IMR-90 (cell line): ENCODE results near the gene UPF1. TPM values are rescaled to one million over a fixed set of nuclear protein-coding genes. Genes with fewer than 3 reads are reported as not detected.

Source experiments
- ATAC-seq: fragments of 200-7000 bp; cut with Tn5 transposase; 2 replicates; pipeline ENCODE4 v1.9.1; 2020; ENCODE audit warnings: low read depth, mild to moderate bottlenecking, moderate library complexity
- BruUV-seq: library from RNA; stranded (reverse); fragments of 400-500 nt; replicated peaks from 2 replicates; lab custom pipeline; 2021; lab: Mats Ljungman, UMichigan
- CTCF ChIA-PET: fragments of 300-600 bp; formaldehyde crosslinking; extraction: SDS; loops from one replicate; lab custom pipeline; 2021; ENCODE audit warnings: antibody characterized with exemption; lab: Yijun Ruan, JAX
- POLR2A ChIA-PET: fragments of 300-600 bp; sonication (Branson Sonifier 250); formaldehyde crosslinking; loops from one replicate; lab custom pipeline; 2022; ENCODE audit warnings: antibody characterized with exemption; ENCODE audit not compliant: unreplicated experiment; lab: Charles Lee
- DNase-seq: peaks from one replicate; pipeline ENCODE4 v3.0.0; 2013
- H2AFZ ChIP-seq: replicated peaks from 2 replicates; pipeline ENCODE3; 2013; ENCODE audit warnings: low read length, mild to moderate bottlenecking; ENCODE audit not compliant: poor library complexity
- H2AK5ac ChIP-seq: 2 replicates; pipeline ENCODE4 v1.6.1; 2013; ENCODE audit warnings: low read depth, low read length, inconsistent platforms
- H2AK9ac ChIP-seq: replicated peaks from 2 replicates; pipeline ENCODE3; 2013; ENCODE audit warnings: mild to moderate bottlenecking, low read depth, low read length, moderate library complexity; ENCODE audit not compliant: poor library complexity
- H2BK120ac ChIP-seq: 2 replicates; pipeline ENCODE4 v1.6.1; 2013; ENCODE audit warnings: low read depth, low read length, inconsistent platforms
- H2BK15ac ChIP-seq: 3 replicates; pipeline ENCODE4 v1.6.1; 2013; ENCODE audit warnings: low read depth, low read length, inconsistent platforms
- H2BK20ac ChIP-seq: 2 replicates; pipeline ENCODE4 v1.6.1; 2013; ENCODE audit warnings: low read depth, mild to moderate bottlenecking, inconsistent platforms, low read length, moderate library complexity
- H2BK5ac ChIP-seq: 2 replicates; pipeline ENCODE4 v1.6.1; 2013; ENCODE audit warnings: mild to moderate bottlenecking, low read depth, low read length, inconsistent platforms; ENCODE audit not compliant: poor library complexity, severe bottlenecking
- H3K14ac ChIP-seq: replicated peaks from 2 replicates; pipeline ENCODE4 v1.6.1; 2013; ENCODE audit warnings: low read depth, low read length, inconsistent platforms
- H3K18ac ChIP-seq: 2 replicates; pipeline ENCODE4 v1.6.1; 2013; ENCODE audit warnings: low read depth, low read length, control low read depth
- H3K23ac ChIP-seq: 2 replicates; pipeline ENCODE4 v1.6.1; 2013; ENCODE audit warnings: low read depth, low read length, inconsistent platforms
- H3K27ac ChIP-seq: 2 replicates; pipeline ENCODE4 v1.5.1; 2013; ENCODE audit warnings: mild to moderate bottlenecking, control low read depth, low read length; ENCODE audit not compliant: insufficient read depth
- H3K27me3 ChIP-seq: 2 replicates; pipeline ENCODE4 v1.6.1; 2013; ENCODE audit warnings: low read length; ENCODE audit not compliant: control insufficient read depth, insufficient read depth
- H3K36me3 ChIP-seq: 2 replicates; pipeline ENCODE4 v1.6.1; 2013; ENCODE audit warnings: low read length, mixed read lengths; ENCODE audit not compliant: control insufficient read depth, insufficient read depth
- H3K4ac ChIP-seq: 2 replicates; pipeline ENCODE4 v1.6.1; 2013; ENCODE audit warnings: low read depth, low read length, inconsistent platforms
- H3K4me1 ChIP-seq: 2 replicates; pipeline ENCODE4 v1.6.1; 2013; ENCODE audit warnings: low read length, mixed read lengths; ENCODE audit not compliant: control insufficient read depth, insufficient read depth
- H3K4me2 ChIP-seq: 2 replicates; pipeline ENCODE4 v1.6.1; 2013; ENCODE audit warnings: low read depth, mild to moderate bottlenecking, control low read depth, low read length, moderate library complexity
- H3K4me3 ChIP-seq: 2 replicates; pipeline ENCODE4 v1.5.1; 2013; ENCODE audit warnings: low read depth, mild to moderate bottlenecking, control low read depth, low read length, moderate library complexity; ENCODE audit not compliant: insufficient read depth
- H3K56ac ChIP-seq: 2 replicates; pipeline ENCODE4 v1.6.1; 2013; ENCODE audit warnings: low read length, inconsistent platforms; ENCODE audit not compliant: insufficient read depth; ENCODE audit errors: extremely low read depth
- H3K79me1 ChIP-seq, 2 experiments: 2 replicates each; pipeline ENCODE4 v1.6.1; 2013; ENCODE audit warnings: low read length in 2 of 2, inconsistent platforms in 1 of 2, low read depth in 1 of 2
- H3K9ac ChIP-seq: 2 replicates; pipeline ENCODE4 v1.6.1; 2013; ENCODE audit warnings: low read depth, low read length, control low read depth
- H3K9me1 ChIP-seq: 2 replicates; pipeline ENCODE4 v1.6.1; 2013; ENCODE audit warnings: low read length, inconsistent platforms; ENCODE audit not compliant: insufficient read depth
- H3K9me3 ChIP-seq: 2 replicates; pipeline ENCODE4 v1.6.1; 2013; ENCODE audit warnings: low read length; ENCODE audit not compliant: control insufficient read depth, insufficient read depth
- H4K20me1 ChIP-seq: 2 replicates; pipeline ENCODE4 v1.6.1; 2013; ENCODE audit warnings: low read length, inconsistent platforms; ENCODE audit not compliant: insufficient read depth
- H4K5ac ChIP-seq: 2 replicates; pipeline ENCODE4 v1.6.1; 2013; ENCODE audit warnings: mild to moderate bottlenecking, low read depth, low read length, control low read depth
- H4K8ac ChIP-seq, 2 experiments: 2 replicates each; pipeline ENCODE4 v1.6.1; 2013; ENCODE audit warnings: low read depth in 2 of 2, low read length in 2 of 2, control low read depth in 1 of 2, inconsistent platforms in 1 of 2
- H4K91ac ChIP-seq: 2 replicates; pipeline ENCODE4 v1.6.1; 2013; ENCODE audit warnings: low read depth, low read length, inconsistent platforms; ENCODE audit not compliant: insufficient read depth
- CEBPB ChIP-seq: IDR thresholded peaks from 2 replicates; pipeline ENCODE4 v1.6.1; 2012; ENCODE audit warnings: low read depth, low read length, improper control_type of control experiment
- CHD1 ChIP-seq: IDR thresholded peaks from 2 replicates; pipeline ENCODE4 v1.6.1; 2012; ENCODE audit warnings: low read depth, low read length, improper control_type of control experiment
- CTCF ChIP-seq: conservative IDR thresholded peaks from 2 replicates; pipeline ENCODE4 v1.5.1; 2012; ENCODE audit warnings: mild to moderate bottlenecking, low read depth, low read length, improper control_type of control experiment
- ELK1 ChIP-seq: fragments of 150-350 bp; IDR thresholded peaks from 2 replicates; pipeline ENCODE4 v1.6.1; 2016; ENCODE audit warnings: low read depth, mild to moderate bottlenecking, low read length, moderate library complexity, borderline replicate concordance
- FOS ChIP-seq: fragments of 150-350 bp; IDR thresholded peaks from 2 replicates; pipeline ENCODE4 v1.6.1; 2016; ENCODE audit warnings: low read depth, low read length
- MAFK ChIP-seq: IDR thresholded peaks from 2 replicates; pipeline ENCODE4 v1.6.1; 2012; ENCODE audit warnings: low read depth, low read length, improper control_type of control experiment
- MAZ ChIP-seq: IDR thresholded peaks from 2 replicates; pipeline ENCODE4 v1.6.1; 2012; ENCODE audit warnings: low read depth, mild to moderate bottlenecking, low read length, improper control_type of control experiment, moderate library complexity, borderline replicate concordance
- MXI1 ChIP-seq: IDR thresholded peaks from 2 replicates; pipeline ENCODE4 v1.6.1; 2012; ENCODE audit warnings: low read depth, mild to moderate bottlenecking, low read length, moderate library complexity, borderline replicate concordance
- NFE2L2 ChIP-seq: fragments of 150-350 bp; IDR thresholded peaks from 2 replicates; pipeline ENCODE4 v1.6.1; 2016; ENCODE audit warnings: low read depth, mild to moderate bottlenecking, low read length
- POLR2A ChIP-seq: IDR thresholded peaks from 2 replicates; pipeline ENCODE4 v1.6.1; 2012; ENCODE audit warnings: mild to moderate bottlenecking, low read depth, low read length
- RAD21 ChIP-seq: IDR thresholded peaks from 2 replicates; pipeline ENCODE4 v1.6.1; 2012; ENCODE audit warnings: low read length, improper control_type of control experiment
- RCOR1 ChIP-seq: IDR thresholded peaks from 2 replicates; pipeline ENCODE4 v1.6.1; 2012; ENCODE audit warnings: mild to moderate bottlenecking, low read length, improper control_type of control experiment; ENCODE audit not compliant: insufficient replicate concordance
- SMC3 ChIP-seq: fragments of 150-350 bp; IDR thresholded peaks from 2 replicates; pipeline ENCODE4 v1.6.1; 2016; ENCODE audit warnings: low read depth, mild to moderate bottlenecking, antibody characterized with exemption, low read length, moderate library complexity
- USF2 ChIP-seq: fragments of 150-350 bp; IDR thresholded peaks from 2 replicates; pipeline ENCODE4 v1.6.1; 2017; ENCODE audit warnings: mild to moderate bottlenecking, antibody characterized with exemption, low read length, low read depth
- WGBS, 2 experiments: methylation state at CpG; one replicate each; pipeline versions ENCODE4 v1.1.5 to v1.1.7; 2013; ENCODE audit warnings: missing lambda C conversion rate in 2 of 2; ENCODE audit not compliant: insufficient read length in 1 of 2; ENCODE audit errors: extremely low coverage in 2 of 2; 5-methylcytosine and 5-hydroxymethylcytosine counted together
- dilution Hi-C: fragments of 300-500 bp; cut with HindIII; formaldehyde crosslinking; loops from one replicate; pipeline ENCODE4 v1.14.3; 2018; ENCODE audit warnings: low sequenced_read_pairs; ENCODE audit not compliant: unreplicated experiment
- in situ Hi-C: fragments of 300-500 bp; cut with MboI; formaldehyde crosslinking; loops from 3 replicates; pipeline ENCODE4 v1.14.3; 2019; ENCODE audit warnings: low sequenced_read_pairs, inconsistent platforms, mixed read lengths
- intact Hi-C: fragments of 100-400 bp; cut with micrococcal nuclease; formaldehyde crosslinking; loops from 2 replicates; pipeline ENCODE4 v1.10.0; 2022
- polyA plus RNA-seq, 3 experiments: library from polyadenylated mRNA; depleted of rRNA; stranded (reverse); fragments of >200 nt; gene quantifications; 2 replicates each; pipeline ENCODE4 v1.2.3, GENCODE V29; 2012; ENCODE audit warnings: low replicate concordance in 1 of 3
- total RNA-seq: library from RNA; depleted of rRNA; stranded (reverse); fragments of >200 nt; gene quantifications from 2 replicates; pipeline ENCODE4 v1.2.3, GENCODE V29; 2012

UPF1 gene
- total and polyA plus RNA-seq, 2 of the 4 experiments (the other 2 are of a cell fraction), result 31.2 to 50.3 TPM

GRCh38 chr19:18846862-18847548, 15.2 kb downstream of the UPF1 start:
- dilution Hi-C loops (no loop called here), intact Hi-C loops (loop anchor here (1.0 to 10.0 kb wide), 4 partner anchors 172 to 396 kb away; partner anchors contain the start of gene UBA52), in situ Hi-C loops (no loop called here)
- Histone ChIP-seq H3K4me3 (no peak overlapping the region), H3K9ac (no peak overlapping the region), H2AFZ (no peak overlapping the region), H3K9me1 (peaks cover 14% of the 10 kb centered on the region), H3K14ac (no peak overlapping the region), H3K4me1 (peaks cover 21% of the 10 kb centered on the region), H2BK5ac (no peak overlapping the region), H4K91ac (no peak overlapping the region), H2AK9ac (peak overlapping the region; percentile 4), H3K27me3 (no peaks in the 10 kb centered on the region), H3K27ac (no peak overlapping the region), H2BK120ac (no peak overlapping the region), H4K5ac (no peak overlapping the region), H2AK5ac (no peak overlapping the region), H3K4ac (no peak overlapping the region), H4K8ac (peak overlapping the region in 1 of 2 experiments; percentile 63; a peak in 1 of 4 replicates), H3K79me1 (peaks cover 24 to 96% of the 10 kb centered on the region in 2 experiments), H3K4me2 (no peak overlapping the region), H4K20me1 (peaks cover 85% of the 10 kb centered on the region), H2BK15ac (no peak overlapping the region), H3K18ac (no peak overlapping the region), H3K23ac (no peak overlapping the region), H3K36me3 (peaks cover 30% of the 10 kb centered on the region), H3K56ac (0 out of 2 replicates have a peak overlapping the region, but pooled peaks have one; percentile 35), H3K9me3 (no peaks in the 10 kb centered on the region), H2BK20ac (no peak overlapping the region)
- 0% methylated on average over 2 of the region's 19 CpGs; no CpG with 5 or more reads in 1 of the 2 experiments for WGBS, 2 experiments
- no TSS peak for BruUV-seq
- DNase-seq (peak; percentile 69), ATAC-seq (peak; percentile 93)
- no peak for TF ChIP-seq MXI1
- peak; percentile 92 for TF ChIP-seq SMC3
- no peak for TF ChIP-seq ELK1
- TF ChIP-seq NFE2L2, result no peak
- TF ChIP-seq RAD21, result peak; percentile 96
- no peak for TF ChIP-seq RCOR1
- TF ChIP-seq MAFK, result no peak
- TF ChIP-seq CEBPB, result no peak
- no peak for TF ChIP-seq MAZ
- no peak for TF ChIP-seq USF2
- TF ChIP-seq FOS, result no peak
- no peak for TF ChIP-seq CHD1
- TF ChIP-seq POLR2A, result no peak
- TF ChIP-seq CTCF, result peak; percentile 92
- ChIA-PET POLR2A (no interaction called here), CTCF (interaction anchor here (0.6 to 2.0 kb wide), 11 partner anchors 9 to 257 kb away, joined by 3 to 12 read pairs (median 4); no protein-coding TSS in a partner anchor)
